Memory B cell (primary cell): ENCODE results near the gene MAPKBP1.

ENCODE experiments used
- ATAC-seq: fragments of 150-1000 bp; cut with Tn5 transposase; 2 replicates; pipeline ENCODE4 v1.10.0; 2021; ENCODE audit warnings: low read depth, mild to moderate bottlenecking, moderate library complexity
- DNase-seq, 2 donors: peaks; one replicate each; pipeline ENCODE4 v3.0.0; 2022; ENCODE audit warnings: low spot score in 2 of 2
- H3K27ac Mint-ChIP-seq: one replicate; pipeline ENCODE4 v1.8.0; 2022; ENCODE audit warnings: mild to moderate bottlenecking, moderate library complexity, mixed read lengths
- H3K27me3 Mint-ChIP-seq: one replicate; pipeline ENCODE4 v1.8.0; 2022; ENCODE audit warnings: mixed read lengths
- H3K36me3 Mint-ChIP-seq: one replicate; pipeline ENCODE4 v1.8.0; 2022; ENCODE audit warnings: mild to moderate bottlenecking, mixed read lengths
- H3K4me1 Mint-ChIP-seq: one replicate; pipeline ENCODE4 v1.8.0; 2022; ENCODE audit warnings: mixed read lengths
- H3K4me3 Mint-ChIP-seq: one replicate; pipeline ENCODE4 v1.8.0; 2022; ENCODE audit warnings: mild to moderate bottlenecking, moderate library complexity, mixed read lengths
- H3K9me3 Mint-ChIP-seq: one replicate; pipeline ENCODE4 v1.8.0; 2022; ENCODE audit warnings: mixed read lengths

Gene MAPKBP1

DNA sequence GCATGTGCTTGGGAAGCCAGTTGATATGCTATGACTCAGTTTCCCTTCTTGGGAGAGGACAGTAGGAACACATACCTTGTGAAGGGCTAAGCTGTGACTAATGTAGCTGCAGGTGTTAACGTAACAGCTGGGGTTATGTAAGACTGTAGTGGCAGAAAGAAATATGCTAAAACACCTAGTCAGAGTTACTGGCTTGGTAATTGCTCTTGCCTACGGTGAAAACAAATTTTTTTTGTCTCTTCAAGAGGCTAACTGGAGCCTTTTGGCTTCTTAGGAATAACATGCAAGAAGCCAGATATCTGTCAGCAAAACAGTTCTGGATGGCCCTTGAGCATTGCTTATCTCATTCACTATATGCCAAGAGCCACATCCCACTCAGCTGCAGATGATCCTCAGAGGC, 1.4 kb downstream of the MAPKBP1 start:
- peaks cover 7% of the 10 kb centered on the region for H3K36me3 Mint-ChIP-seq
- H3K27ac Mint-ChIP-seq: no peak overlapping the region
- ATAC-seq: no peak

GRCh38 chr15:41777421-41777973, 3.2 kb downstream of the MAPKBP1 start:
- no peak overlapping the region for H3K27ac Mint-ChIP-seq
- H3K4me3 Mint-ChIP-seq: no peak overlapping the region
- H3K9me3 Mint-ChIP-seq: no peaks in the 10 kb centered on the region

More for the DNA sequence above, 1.4 kb downstream of the MAPKBP1 start:
- DNase-seq: no peak
- Mint-ChIP-seq H3K27me3 (no peaks in the 10 kb centered on the region), H3K4me1 (peaks cover 43% of the 10 kb centered on the region), H3K9me3 (no peaks in the 10 kb centered on the region), H3K4me3 (peak overlapping the region; percentile 95)

DNA sequence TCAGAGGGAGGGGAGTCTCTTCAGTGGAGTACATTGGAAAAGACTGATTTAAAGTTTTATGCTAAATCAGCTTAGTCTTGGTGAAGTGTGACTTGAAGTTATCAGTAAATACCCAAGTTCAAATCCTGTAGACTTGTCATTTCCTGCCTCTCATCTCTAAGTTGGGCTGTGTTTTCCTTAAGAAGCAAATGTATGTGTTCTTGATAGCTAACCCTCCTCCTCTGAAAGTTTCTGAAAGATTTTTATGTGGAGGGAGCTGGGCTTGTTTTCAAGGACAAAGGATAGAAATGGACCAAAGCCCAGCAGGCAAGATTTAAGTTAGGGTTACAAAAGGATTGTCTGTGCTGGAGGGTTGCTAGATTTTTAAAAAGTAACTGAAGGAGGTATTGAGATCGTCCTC, 4.2 kb downstream of the MAPKBP1 start:
- ATAC-seq: no peak
- H3K36me3 Mint-ChIP-seq: peaks cover 7% of the 10 kb centered on the region
- DNase-seq: no peak
- H3K4me1 Mint-ChIP-seq: peaks cover 44% of the 10 kb centered on the region
- no peak overlapping the region for H3K4me3 Mint-ChIP-seq
- H3K27ac Mint-ChIP-seq: no peak overlapping the region
- H3K27me3 Mint-ChIP-seq: no peaks in the 10 kb centered on the region
- H3K9me3 Mint-ChIP-seq: no peaks in the 10 kb centered on the region

More at GRCh38 chr15:41777421-41777973, 3.2 kb downstream of the MAPKBP1 start:
- DNase-seq: no peak
- H3K36me3 Mint-ChIP-seq: peaks cover 7% of the 10 kb centered on the region
- H3K27me3 Mint-ChIP-seq: no peaks in the 10 kb centered on the region
- ATAC-seq: no peak
- peaks cover 43% of the 10 kb centered on the region for H3K4me1 Mint-ChIP-seq

DNA sequence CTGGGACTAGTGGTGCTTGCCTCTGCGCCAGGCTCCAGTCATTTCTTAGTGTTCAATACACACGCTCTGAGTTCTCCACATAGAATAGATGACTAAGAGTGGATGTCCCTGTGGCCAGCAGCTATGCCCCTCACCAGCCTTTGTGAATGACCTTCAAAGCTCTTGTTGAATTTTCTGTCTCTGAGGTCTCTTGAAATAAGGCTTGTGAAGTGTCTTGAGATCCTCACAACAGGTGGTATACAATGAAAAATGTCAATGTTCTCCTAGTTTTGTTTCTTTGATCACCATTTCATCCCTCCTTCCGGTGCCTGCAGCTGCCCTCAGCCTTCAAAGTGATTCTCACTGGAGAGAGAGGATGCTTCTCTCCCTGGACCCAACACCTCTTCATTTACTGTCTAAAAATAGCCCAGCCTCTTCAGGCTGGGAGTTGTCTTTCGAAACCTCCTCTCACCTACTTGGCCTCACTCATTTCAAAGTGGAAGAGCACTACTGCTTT, 5.4 kb downstream of the MAPKBP1 start:
- no peak overlapping the region for H3K27ac Mint-ChIP-seq
- H3K4me3 Mint-ChIP-seq: no peak overlapping the region
- H3K9me3 Mint-ChIP-seq: no peaks in the 10 kb centered on the region
- H3K4me1 Mint-ChIP-seq: peaks cover 41% of the 10 kb centered on the region
- no peaks in the 10 kb centered on the region for H3K27me3 Mint-ChIP-seq
- DNase-seq (no peak), ATAC-seq (no peak)
- peaks cover 7% of the 10 kb centered on the region for H3K36me3 Mint-ChIP-seq

- peaks cover 37% of the 10 kb centered on the region for H3K4me1 Mint-ChIP-seq
- no peak overlapping the region for H3K27ac Mint-ChIP-seq
- peaks cover 7% of the 10 kb centered on the region for H3K36me3 Mint-ChIP-seq
- no peaks in the 10 kb centered on the region for H3K9me3 Mint-ChIP-seq
- no peaks in the 10 kb centered on the region for H3K27me3 Mint-ChIP-seq
- DNase-seq (no peak), ATAC-seq (no peak)
- H3K4me3 Mint-ChIP-seq: no peak overlapping the region
These were observed 6.0 kb downstream of the MAPKBP1 start for GRCh38 chr15:41780266-41780665.

DNA sequence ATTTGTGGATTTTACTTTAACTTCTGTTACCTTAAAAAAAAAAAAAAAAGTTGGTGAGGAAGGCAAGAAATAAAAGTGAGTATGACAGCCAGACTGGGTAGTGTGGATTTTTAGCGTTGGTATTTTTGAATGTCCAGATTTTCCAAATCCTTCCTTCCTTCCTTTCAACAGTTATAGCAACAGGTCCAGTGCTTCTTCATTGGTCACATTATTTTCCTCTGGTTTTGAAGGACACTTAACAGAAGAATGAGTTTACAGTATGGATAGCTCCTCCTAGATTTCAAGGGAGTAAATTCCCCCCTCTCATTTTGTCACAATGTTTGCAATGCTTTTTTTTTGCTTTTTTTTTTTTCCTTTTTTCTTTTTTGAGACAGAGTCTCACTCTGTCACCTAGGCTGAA, 6.4 kb downstream of the MAPKBP1 start:
- peaks cover 34% of the 10 kb centered on the region for H3K4me1 Mint-ChIP-seq
- no peaks in the 10 kb centered on the region for H3K9me3 Mint-ChIP-seq
- DNase-seq: no peak
- peaks cover 7% of the 10 kb centered on the region for H3K36me3 Mint-ChIP-seq
- no peaks in the 10 kb centered on the region for H3K27me3 Mint-ChIP-seq
- no peak for ATAC-seq
- H3K4me3 Mint-ChIP-seq: no peak overlapping the region
- H3K27ac Mint-ChIP-seq: no peak overlapping the region

DNA sequence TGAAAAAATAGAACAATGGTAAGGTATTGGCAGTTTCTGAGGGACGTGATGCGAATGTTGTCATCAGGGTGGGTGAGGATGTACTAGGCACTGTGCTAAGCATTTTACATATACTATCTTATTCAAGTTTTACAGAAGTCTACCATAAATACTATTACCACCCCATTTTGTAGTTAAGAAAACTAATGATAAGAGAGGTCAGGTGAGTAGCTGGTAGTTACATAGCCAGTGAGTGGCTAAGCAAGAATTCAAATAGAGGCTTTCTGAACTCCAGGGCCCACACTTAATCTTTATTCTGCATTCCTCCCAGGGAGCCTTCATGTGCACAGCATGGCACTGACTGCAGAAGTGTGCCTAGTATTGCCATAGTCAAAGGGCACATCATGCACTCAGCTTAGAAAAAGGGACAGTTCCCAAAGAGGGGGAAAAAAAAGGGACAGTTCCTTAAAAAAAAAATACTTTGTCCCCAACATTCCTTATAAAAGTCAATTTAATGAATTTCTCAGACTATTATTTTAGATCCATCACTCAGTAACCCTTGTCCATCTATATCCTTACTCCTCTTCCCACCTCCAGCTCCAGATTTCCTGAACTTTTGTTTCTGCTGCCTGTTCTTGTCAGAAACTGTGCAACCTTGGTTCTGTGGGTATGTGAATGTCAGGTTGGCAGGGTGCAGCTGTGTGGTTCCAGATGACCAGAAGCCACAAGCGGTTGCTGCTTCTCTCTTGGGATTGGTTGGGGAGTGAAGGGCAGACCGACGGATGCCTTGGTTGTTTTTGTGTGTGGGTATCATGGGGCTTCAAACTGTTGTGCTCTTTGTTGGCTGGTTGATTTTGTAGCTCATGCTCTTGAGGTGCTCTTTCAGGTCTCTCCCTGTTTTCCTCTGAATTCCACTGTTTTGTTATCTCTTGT, 8.3 kb downstream of the MAPKBP1 start:
- Mint-ChIP-seq H3K27ac (peak overlapping the region; percentile 18), H3K4me3 (peak overlapping the region; percentile 52), H3K36me3 (peaks cover 7% of the 10 kb centered on the region), H3K9me3 (no peaks in the 10 kb centered on the region), H3K27me3 (no peaks in the 10 kb centered on the region), H3K4me1 (peaks cover 23% of the 10 kb centered on the region)
- peak; percentile 94 for ATAC-seq
- no peak for DNase-seq

GRCh38 chr15:41783296-41783695, 9.0 kb downstream of the MAPKBP1 start:
- Mint-ChIP-seq H3K36me3 (peaks cover 7% of the 10 kb centered on the region), H3K27ac (peak overlapping the region; percentile 18), H3K4me3 (peak overlapping the region; percentile 52), H3K27me3 (no peaks in the 10 kb centered on the region), H3K9me3 (no peaks in the 10 kb centered on the region), H3K4me1 (peaks cover 21% of the 10 kb centered on the region)
- ATAC-seq (no peak), DNase-seq (no peak)

GRCh38 chr15:41788262-41788661, 14.0 kb downstream of the MAPKBP1 start:
- ATAC-seq: peak; percentile 50
- Mint-ChIP-seq H3K9me3 (no peaks in the 10 kb centered on the region), H3K36me3 (peaks cover 2% of the 10 kb centered on the region), H3K4me3 (no peak overlapping the region), H3K27ac (no peak overlapping the region), H3K27me3 (no peaks in the 10 kb centered on the region), H3K4me1 (peaks cover 22% of the 10 kb centered on the region)
- no peak for DNase-seq

DNA sequence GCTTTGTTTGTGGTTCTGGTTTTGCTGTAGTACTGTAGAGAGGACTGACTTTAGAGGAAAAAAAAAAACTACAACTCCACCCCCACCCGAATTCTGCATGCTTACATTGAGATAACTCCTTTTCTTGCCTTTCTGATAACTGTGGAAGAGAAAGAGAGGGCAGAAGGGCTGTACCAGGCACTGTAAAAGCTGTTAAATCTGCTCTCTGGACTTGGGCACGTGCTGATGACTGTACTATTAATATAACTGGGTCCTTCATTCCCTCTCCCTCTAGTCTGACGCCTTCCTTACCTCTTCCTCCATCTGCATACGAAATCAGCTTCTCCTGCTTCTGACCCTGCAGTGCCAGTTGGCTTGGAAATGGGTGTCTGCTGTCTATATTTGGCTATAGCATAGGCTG, 15.0 kb downstream of the MAPKBP1 start:
- Mint-ChIP-seq H3K9me3 (no peaks in the 10 kb centered on the region), H3K4me3 (no peak overlapping the region), H3K27ac (no peak overlapping the region), H3K4me1 (peaks cover 22% of the 10 kb centered on the region), H3K36me3 (peaks cover 2% of the 10 kb centered on the region), H3K27me3 (no peaks in the 10 kb centered on the region)
- ATAC-seq (no peak), DNase-seq (no peak)

DNA sequence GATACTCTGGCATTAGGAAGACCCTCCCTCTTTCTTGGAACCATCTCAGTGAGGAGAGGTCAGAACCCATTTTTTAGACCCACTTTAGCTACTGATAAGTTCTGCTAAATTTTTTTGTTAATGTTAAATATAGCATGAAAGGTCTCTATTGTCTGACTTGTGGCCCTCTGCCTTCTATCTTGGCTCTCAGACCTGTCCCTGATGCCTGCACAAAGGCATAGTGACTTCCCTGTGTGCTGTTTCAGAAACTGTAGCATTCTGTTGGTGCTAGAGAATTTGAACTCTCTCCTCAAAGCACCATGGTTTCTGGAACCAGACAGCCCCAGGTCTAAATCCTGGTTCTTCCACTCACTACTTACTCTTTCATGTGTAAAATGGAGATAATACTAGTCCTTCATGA, 15.4 kb downstream of the MAPKBP1 start:
- Mint-ChIP-seq H3K9me3 (no peaks in the 10 kb centered on the region), H3K4me3 (no peak overlapping the region), H3K4me1 (peaks cover 22% of the 10 kb centered on the region), H3K27ac (no peak overlapping the region), H3K36me3 (peaks cover 2% of the 10 kb centered on the region), H3K27me3 (no peaks in the 10 kb centered on the region)
- DNase-seq (no peak), ATAC-seq (no peak)

GRCh38 chr15:41790169-41790568, 15.9 kb downstream of the MAPKBP1 start:
- Mint-ChIP-seq H3K9me3 (no peaks in the 10 kb centered on the region), H3K4me3 (no peak overlapping the region), H3K4me1 (peaks cover 23% of the 10 kb centered on the region), H3K27ac (no peak overlapping the region), H3K27me3 (no peaks in the 10 kb centered on the region), H3K36me3 (peaks cover 2% of the 10 kb centered on the region)
- no peak for ATAC-seq
- no peak for DNase-seq

GRCh38 chr15:41790756-41791546, 16.7 kb downstream of the MAPKBP1 start:
- DNase-seq: no peak
- H3K9me3 Mint-ChIP-seq: no peaks in the 10 kb centered on the region
- peaks cover 2% of the 10 kb centered on the region for H3K36me3 Mint-ChIP-seq
- no peaks in the 10 kb centered on the region for H3K27me3 Mint-ChIP-seq
- ATAC-seq: no peak
- H3K4me1 Mint-ChIP-seq: peaks cover 25% of the 10 kb centered on the region
- H3K27ac Mint-ChIP-seq: no peak overlapping the region
- no peak overlapping the region for H3K4me3 Mint-ChIP-seq

DNA sequence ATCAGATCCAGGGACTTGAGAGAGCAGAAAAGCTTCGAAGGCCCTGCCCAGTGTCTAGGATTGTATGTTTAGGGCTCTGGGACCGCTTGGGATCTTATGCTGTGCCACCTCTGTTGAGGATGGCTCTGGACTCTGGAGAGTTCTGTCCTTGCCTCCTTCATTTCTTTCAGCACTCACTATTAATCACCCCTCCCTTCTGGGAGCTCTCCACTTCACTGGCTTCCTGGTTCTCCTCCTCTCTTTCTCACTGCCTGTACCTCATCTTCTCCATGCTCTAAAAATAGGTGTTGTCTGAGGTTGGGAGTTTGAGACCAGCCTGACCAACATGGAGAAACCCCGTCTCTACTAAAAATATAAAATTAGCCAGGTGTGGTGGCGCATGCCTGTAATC, 17.3 kb downstream of the MAPKBP1 start:
- no peak for ATAC-seq
- no peak overlapping the region for H3K4me3 Mint-ChIP-seq

More for the DNA sequence above, 17.3 kb downstream of the MAPKBP1 start:
- no peak overlapping the region for H3K27ac Mint-ChIP-seq
- H3K27me3 Mint-ChIP-seq: no peaks in the 10 kb centered on the region
- no peak for DNase-seq
- peaks cover 2% of the 10 kb centered on the region for H3K36me3 Mint-ChIP-seq
- H3K4me1 Mint-ChIP-seq: peaks cover 25% of the 10 kb centered on the region
- no peaks in the 10 kb centered on the region for H3K9me3 Mint-ChIP-seq
